ENCODE measurements around the gene GPC6.

DNA sequence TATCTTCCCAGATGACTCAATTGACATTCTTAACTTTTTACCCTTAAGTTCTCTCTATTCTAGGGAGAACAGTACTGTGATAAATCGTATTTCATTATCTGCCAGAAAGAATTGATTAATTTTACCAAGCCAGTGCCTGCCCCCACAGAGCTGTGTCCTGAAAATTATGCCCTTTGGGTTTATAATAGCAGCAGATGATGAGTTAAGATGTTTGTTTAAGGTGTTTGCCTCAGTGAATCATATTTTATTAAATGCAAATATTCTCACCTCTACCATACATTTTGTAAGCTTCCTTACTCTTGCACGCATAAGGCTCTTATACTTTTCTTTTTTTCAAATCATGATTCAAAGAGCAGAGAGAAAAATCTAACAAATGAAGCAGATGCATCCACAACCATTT, 934.3 kb downstream of the GPC6 start:
- TF ChIP-seq, protein P1, sequence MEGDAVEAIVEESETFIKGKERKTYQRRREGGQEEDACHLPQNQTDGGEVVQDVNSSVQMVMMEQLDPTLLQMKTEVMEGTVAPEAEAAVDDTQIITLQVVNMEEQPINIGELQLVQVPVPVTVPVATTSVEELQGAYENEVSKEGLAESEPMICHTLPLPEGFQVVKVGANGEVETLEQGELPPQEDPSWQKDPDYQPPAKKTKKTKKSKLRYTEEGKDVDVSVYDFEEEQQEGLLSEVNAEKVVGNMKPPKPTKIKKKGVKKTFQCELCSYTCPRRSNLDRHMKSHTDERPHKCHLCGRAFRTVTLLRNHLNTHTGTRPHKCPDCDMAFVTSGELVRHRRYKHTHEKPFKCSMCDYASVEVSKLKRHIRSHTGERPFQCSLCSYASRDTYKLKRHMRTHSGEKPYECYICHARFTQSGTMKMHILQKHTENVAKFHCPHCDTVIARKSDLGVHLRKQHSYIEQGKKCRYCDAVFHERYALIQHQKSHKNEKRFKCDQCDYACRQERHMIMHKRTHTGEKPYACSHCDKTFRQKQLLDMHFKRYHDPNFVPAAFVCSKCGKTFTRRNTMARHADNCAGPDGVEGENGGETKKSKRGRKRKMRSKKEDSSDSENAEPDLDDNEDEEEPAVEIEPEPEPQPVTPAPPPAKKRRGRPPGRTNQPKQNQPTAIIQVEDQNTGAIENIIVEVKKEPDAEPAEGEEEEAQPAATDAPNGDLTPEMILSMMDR (IDR thresholded peaks at IDR 0.05) = no peak
- TF ChIP-seq POLR2A (IDR thresholded peaks at IDR 0.05) (no peak), POLR2AphosphoS5 (IDR thresholded peaks at IDR 0.05) (no peak)
